ENCODE data around the gene LRRC32. TPM values are rescaled to one million over a fixed set of nuclear protein-coding genes. Genes with fewer than 3 reads are reported as not detected.

The LRRC32 gene
- total and polyA plus RNA-seq, 2 experiments from 2014 or later, result 0.42 to 0.58 TPM

GRCh38 chr11:76680518-76681425 is 10.2 kb upstream of the LRRC32 start:
- ATAC-seq, result peak; percentile 98
- Histone ChIP-seq H3K4me1 (ENCODE audit: insufficient read depth) (no peaks in the 10 kb centered on the region; the same call in 1 of the 2 replicates), H3K79me2 (replicated peaks; ENCODE audit: insufficient read depth) (no peaks in the 10 kb centered on the region), H4K20me1 (replicated peaks; ENCODE audit: insufficient read depth) (no peaks in the 10 kb centered on the region), H3K4me3 (no peak overlapping the region), H3K27ac (ENCODE audit: low read depth) (no peak overlapping the region), H3K36me3 (ENCODE audit: insufficient read depth) (no peaks in the 10 kb centered on the region), H3K27me3 (ENCODE audit: insufficient read depth) (no peaks in the 10 kb centered on the region), H2AFZ (peak overlapping the region; percentile 93), H3K9me2 (ENCODE audit: insufficient read depth) (no peaks in the 10 kb centered on the region), H3F3A (replicated peaks; ENCODE audit: low read depth) (no peaks in the 10 kb centered on the region), H3K4me2 (peak overlapping the region; percentile 67; the same call in 1 of the 2 replicates)
- no peak overlapping the region for H3K27ac Mint-ChIP-seq
- TF ChIP-seq ZNF114 (CRISPR knock-in tag; IDR thresholded peaks at IDR 0.05) (no peak), CTCF (conservative IDR thresholded peaks at IDR 0.05; ENCODE audit: low read depth in 2 of 2) (peak; percentile 76 to 93)
- H3K9me3 Mint-ChIP-seq, result no peaks in the 10 kb centered on the region
- H3K27me3 Mint-ChIP-seq (ENCODE audit: insufficient read depth, low read depth, poor library complexity), result peaks cover 16% of the 10 kb centered on the region
- peaks cover 2% of the 10 kb centered on the region; the same call in 2 of the 3 replicates for H3K4me1 Mint-ChIP-seq
- DNase-seq (ENCODE audit: low spot score), result peak; percentile 95
- H3K36me3 Mint-ChIP-seq (ENCODE audit: low read depth), result no peaks in the 10 kb centered on the region
- H3K4me3 Mint-ChIP-seq, result no peak overlapping the region

- Mint-ChIP-seq H3K27ac (no peak overlapping the region), H3K27me3 (ENCODE audit: insufficient read depth, low read depth, poor library complexity) (peaks cover 16% of the 10 kb centered on the region), H3K36me3 (ENCODE audit: low read depth) (no peaks in the 10 kb centered on the region), H3K4me3 (no peak overlapping the region), H3K9me3 (no peaks in the 10 kb centered on the region), H3K4me1 (no peaks in the 10 kb centered on the region; the same call in 2 of the 3 replicates)
- H3K4me3 ChIP-seq, result no peak overlapping the region
- no peaks in the 10 kb centered on the region for H3K9me2 ChIP-seq (ENCODE audit: insufficient read depth)
- no peak overlapping the region for H2AFZ ChIP-seq
- no peaks in the 10 kb centered on the region for H3K27me3 ChIP-seq (ENCODE audit: insufficient read depth)
- ATAC-seq, result no peak
- no peaks in the 10 kb centered on the region for H3K4me1 ChIP-seq (ENCODE audit: insufficient read depth)
- H3F3A ChIP-seq (replicated peaks; ENCODE audit: low read depth), result no peaks in the 10 kb centered on the region
- no peak for TF ChIP-seq POLR2AphosphoS5 (IDR thresholded peaks at IDR 0.05; ENCODE audit: low read depth)
- TF ChIP-seq ETS1 (IDR thresholded peaks at IDR 0.05), result no peak
- no peak for TF ChIP-seq ZNF462 (CRISPR knock-in tag; IDR thresholded peaks at IDR 0.05)
- H4K20me1 ChIP-seq (replicated peaks; ENCODE audit: insufficient read depth), result no peaks in the 10 kb centered on the region
- H3K4me2 ChIP-seq, result no peak overlapping the region
- no peak overlapping the region for H3K27ac ChIP-seq (ENCODE audit: low read depth)
- no peaks in the 10 kb centered on the region for H3K79me2 ChIP-seq (replicated peaks; ENCODE audit: insufficient read depth)
- H3K36me3 ChIP-seq (ENCODE audit: insufficient read depth), result no peaks in the 10 kb centered on the region
- DNase-seq (ENCODE audit: low spot score), result no peak
These were observed 7.8 kb upstream of the LRRC32 start for GRCh38 chr11:76678321-76678720.
